ENCODE data around the gene TTC21A.

The TTC21A gene

DNA sequence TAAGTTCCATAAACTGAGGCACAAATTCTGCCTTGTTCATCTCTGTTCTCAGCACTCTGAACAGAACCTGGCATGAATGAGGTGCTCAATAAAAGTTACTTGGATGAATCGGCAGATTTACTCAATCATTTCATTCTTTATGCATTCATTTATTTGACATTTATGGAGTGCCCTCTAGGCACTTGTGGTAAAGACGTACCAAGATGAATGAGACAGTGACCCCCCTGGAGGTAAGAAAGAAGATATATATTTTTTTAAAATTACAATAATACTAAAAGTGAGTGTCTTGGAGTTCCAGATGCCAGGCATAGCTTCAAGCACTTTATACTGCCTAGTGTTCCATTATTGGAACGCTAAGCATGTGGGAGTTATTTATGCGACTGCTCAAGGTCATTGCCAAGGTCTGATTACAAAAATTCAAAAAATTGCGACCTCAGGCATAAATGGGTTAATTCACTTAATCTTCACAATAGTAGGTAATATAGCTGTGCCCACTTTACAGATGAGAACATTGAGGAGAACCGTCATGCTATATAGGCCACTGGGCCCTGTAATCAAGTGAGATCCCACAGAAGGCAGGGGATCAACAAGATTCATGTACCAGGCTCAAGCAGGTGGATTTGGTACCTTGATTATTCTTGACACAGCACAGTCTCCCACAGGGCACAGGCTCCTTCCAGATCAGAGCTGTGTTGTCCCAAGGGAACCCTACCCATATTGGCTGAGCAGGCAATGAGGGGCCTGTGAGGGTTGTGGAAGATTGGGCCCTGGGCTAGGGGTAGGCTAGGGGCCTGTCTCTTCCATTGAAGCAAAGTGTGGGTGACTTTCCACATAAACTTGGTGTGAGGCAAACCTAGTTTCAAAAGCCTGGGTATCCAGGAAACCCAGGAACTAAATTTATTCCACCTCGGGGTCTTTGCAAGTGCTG lies 74.2 kb downstream of the TTC21A start:
- no peak for DNase-seq

DNA sequence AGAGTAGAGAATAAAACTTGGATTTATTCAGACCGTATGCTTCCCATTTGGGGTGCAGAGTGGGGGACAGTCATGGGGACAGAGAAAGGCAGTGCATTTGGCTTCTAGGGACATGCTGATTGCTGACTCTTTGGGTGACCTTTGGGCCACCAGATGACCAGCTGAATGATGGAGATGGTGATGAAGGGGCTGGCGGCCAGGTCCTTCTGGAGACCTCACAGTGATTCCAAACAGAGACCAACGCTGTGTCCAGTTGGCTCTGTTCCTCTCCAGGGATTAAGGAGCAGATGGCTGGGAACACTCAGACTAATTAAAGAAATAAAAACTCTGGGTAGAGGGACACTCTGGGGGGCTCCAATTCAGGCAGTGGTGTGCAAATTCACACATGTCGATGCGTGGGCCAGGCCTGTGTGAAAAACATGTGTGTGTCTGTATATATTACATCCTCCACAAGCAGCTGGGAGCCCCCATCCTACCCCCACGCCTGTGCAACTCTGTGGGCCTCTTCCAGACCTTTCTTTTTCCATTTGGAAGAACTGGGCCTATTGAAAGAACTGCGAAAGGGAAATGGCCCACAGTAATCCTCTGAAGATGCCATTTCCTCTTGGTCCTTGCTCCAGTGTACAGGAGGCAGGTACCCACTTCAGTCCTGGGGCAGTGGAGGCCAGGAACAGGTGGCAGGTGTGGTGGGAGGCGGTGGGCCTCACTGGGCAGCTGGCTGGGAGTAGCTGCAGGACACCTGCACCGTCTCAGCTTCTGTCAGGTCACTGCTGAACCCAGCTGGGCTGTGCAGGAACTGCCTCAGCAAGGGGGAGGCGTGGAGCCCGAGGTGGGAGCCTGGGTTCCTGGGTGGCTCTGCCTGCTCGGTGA lies 76.0 kb downstream of the TTC21A start:
- peak; percentile 37 for DNase-seq

DNA sequence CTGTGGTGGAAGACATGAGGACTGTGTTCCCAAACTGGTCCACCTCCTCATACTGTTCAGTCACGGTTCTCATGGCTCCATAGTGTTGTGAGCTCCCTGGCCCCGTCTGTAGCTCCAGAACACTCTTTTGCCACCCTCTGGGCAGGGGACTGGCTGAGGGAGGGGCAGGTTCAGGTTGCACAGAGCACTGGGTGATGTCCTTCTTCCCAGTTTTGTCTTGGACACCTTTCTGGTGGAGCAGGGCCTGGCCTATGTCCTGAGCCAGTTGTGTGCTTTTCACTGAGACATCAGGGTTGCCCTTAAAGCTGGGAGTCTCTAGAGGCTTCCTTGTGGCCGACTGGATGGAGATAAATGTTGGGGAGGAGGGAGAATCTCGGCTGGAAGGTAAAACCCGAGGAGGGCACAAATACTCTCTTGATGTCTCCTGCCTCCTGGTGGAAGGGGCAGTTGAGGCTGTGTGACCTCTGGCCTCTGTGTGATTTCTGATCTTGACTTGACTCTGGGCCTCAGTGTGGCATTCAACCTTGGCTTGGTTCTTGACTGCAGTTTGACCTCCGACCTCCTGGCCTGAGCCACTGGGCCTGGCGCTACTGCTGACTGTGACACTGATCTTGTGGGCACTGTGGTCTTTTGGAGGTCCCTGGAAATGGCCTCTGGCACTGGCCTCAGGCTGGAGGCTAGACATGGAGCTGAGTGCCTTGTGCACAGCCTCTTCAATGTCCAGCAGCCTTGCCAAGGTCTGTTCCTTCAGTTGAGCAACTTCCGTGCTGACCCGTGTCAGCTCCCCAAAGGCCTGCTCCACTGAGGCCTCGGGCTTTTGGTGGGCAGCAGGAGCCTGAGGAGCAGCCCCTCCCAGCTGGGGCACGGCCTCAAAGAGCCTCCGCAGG lies 76.8 kb downstream of the TTC21A start:
- no peak for DNase-seq

- no peak for DNase-seq
Measured at GRCh38 chr3:39184968-39185285, 77.4 kb downstream of the TTC21A start.

- no peak for DNase-seq
Measured at GRCh38 chr3:39185326-39185958, 78.0 kb downstream of the TTC21A start.

DNA sequence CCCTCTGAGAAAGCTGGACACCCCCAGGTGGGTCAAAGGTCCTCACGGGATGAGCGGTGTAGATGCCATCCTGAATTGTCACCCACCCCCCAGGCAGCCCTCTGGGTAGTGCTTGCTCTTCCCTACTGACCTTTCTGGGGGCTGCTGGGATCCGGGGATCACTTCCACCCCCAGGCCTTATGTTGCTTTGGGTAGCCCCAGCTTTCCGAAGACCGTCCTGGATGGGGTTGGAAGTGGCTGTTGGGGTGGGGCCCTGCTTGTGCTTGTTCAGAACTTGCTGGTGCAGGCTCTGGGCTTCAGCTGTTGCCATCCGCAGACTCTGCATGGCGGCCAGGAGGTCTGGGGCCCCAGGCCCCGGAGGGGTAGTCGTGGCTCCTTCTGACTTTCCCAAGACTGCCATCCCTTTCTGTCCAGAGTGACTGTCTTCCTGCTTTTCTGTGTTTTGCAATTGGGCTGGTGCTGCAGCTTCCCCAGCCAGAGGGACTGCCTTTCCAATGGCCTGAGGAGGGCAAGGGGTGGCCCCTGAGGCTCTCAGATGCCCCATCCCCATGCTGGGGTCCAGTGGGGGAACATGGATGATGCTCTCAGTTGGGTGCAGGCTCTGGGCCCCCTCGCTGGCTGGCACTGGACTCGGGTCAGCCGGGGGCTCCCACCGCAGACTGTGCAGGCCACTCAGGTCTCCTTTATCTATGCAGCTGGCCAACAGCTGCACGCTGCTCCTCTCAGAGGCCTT lies 78.6 kb downstream of the TTC21A start:
- no peak for DNase-seq

DNA sequence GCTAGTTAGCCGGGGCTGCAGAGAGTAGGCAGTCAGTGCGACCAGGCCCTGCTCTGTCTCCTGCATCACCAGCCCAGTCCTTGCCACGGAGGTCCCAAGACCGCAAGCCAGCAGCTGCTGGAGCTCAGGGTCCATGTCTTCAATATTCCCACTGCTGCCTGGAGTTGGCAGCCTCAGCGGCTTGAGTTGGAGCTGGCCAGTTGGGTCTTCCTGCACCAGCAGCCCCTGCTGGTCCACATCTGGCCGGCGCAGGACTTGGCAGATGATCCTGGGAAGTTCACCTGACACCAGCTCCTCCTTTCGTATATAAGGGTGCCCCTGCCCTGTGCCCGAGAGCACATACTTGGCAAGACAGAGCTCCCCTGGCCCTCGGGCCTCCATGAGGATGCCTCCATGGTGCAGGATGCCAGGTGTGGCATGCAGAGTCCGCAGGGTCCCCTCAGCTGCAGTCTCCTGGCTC lies 79.2 kb downstream of the TTC21A start:
- no peak for DNase-seq

DNA sequence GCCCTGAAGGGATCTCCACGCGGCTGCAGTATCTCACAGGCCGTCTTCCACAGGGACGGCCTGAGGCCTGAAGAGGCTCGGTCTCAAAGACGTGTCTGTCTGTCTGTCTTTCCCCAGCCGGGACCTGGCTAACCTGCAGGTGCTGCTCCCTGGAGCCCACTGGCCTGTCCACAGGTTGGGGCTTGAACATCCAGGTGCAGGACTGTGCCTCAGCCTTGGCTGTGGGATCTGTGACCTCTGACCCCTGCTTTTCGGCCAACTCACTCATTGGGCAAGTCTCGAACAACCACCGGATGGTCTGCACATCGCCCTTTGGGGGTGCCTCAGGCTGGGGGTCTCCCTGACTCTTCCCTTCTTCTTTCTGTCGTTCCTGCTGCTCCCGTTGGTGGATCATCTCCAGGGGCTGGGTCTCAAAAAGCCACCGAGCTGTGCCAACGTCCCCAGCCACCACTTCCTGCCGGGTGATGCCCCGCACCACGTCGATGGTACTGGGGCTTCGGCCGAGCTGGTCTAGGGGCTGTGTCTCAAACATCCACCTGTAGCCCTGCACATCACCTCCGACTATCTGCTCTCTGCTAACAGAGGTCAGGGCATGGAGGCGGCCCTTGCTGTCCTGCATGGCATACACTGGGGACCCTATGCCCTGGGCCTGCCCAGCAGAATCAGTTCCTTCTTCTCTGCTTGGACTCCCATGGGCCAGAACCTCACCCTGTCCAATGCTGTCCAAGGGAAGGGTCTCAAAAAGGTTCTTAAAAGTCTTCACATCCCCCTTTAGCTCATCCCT lies 80.1 kb downstream of the TTC21A start:
- DNase-seq, result no peak
